Stimulated activated CD8-positive, alpha-beta memory T cell treated with anti-CD3 and anti-CD28 coated beads, Interleukin-7, amount 100 ng/mL, for 1 hour (primary cell): ENCODE data around the gene NOTUM.
"Not testable (repeated sequence)": the region's sequence is repeated elsewhere in the genome, so short reads cannot be mapped to it uniquely, and the experiment has no call there.

Experiments used
- DNase-seq, 2 donors: peaks; one replicate each; pipeline ENCODE4 v3.0.0-alpha.2; 2020; ENCODE audit warnings: low read depth in 2 of 2

NOTUM gene

GRCh38 chr17:81923302-81924260 is 37.4 kb downstream of the NOTUM start:
- DNase-seq = no peak

GRCh38 chr17:81922566-81923301 is 38.3 kb downstream of the NOTUM start:
- no peak for DNase-seq

- no peak for DNase-seq
These were observed 38.9 kb downstream of the NOTUM start for GRCh38 chr17:81921996-81922565.

- DNase-seq = no peak
These were observed 39.5 kb downstream of the NOTUM start for GRCh38 chr17:81921537-81921862.

GRCh38 chr17:81920612-81921536 is 40.1 kb downstream of the NOTUM start:
- no peak for DNase-seq

- no peak for DNase-seq
These were observed 42.0 kb downstream of the NOTUM start for GRCh38 chr17:81918832-81919545.

- not testable (repeated sequence) for DNase-seq
These were observed 42.7 kb downstream of the NOTUM start for GRCh38 chr17:81918333-81918669.

GRCh38 chr17:81917565-81918332 is 43.2 kb downstream of the NOTUM start, which contains the start of gene SIRT7:
SIRT7 (minus strand) TSS chr17:81918176; CDS start chr17:81918131, 45 bp downstream.
- DNase-seq = peak; percentile 62 to 68

GRCh38 chr17:81916234-81917001 is 44.6 kb downstream of the NOTUM start:
- no peak for DNase-seq

GRCh38 chr17:81915331-81915730 is 45.7 kb downstream of the NOTUM start:
- DNase-seq = no peak

GRCh38 chr17:81914103-81914850 is 46.7 kb downstream of the NOTUM start:
- no peak for DNase-seq

GRCh38 chr17:81913394-81914102 is 47.4 kb downstream of the NOTUM start:
- DNase-seq = no peak

GRCh38 chr17:81912441-81913309 is 48.3 kb downstream of the NOTUM start:
- no peak for DNase-seq

GRCh38 chr17:81911969-81912368 is 49.0 kb downstream of the NOTUM start:
- no peak for DNase-seq

GRCh38 chr17:81911277-81911961 is 49.6 kb downstream of the NOTUM start, which contains the start of gene PCYT2:
PCYT2 (minus strand) TSS chr17:81911399; CDS start chr17:81911355, 44 bp downstream.
- peak; percentile 77 to 82 for DNase-seq

GRCh38 chr17:81910840-81911276 is 50.1 kb downstream of the NOTUM start:
- DNase-seq = no peak
